ENCODE data around the gene PTPN21.

The PTPN21 gene

DNA sequence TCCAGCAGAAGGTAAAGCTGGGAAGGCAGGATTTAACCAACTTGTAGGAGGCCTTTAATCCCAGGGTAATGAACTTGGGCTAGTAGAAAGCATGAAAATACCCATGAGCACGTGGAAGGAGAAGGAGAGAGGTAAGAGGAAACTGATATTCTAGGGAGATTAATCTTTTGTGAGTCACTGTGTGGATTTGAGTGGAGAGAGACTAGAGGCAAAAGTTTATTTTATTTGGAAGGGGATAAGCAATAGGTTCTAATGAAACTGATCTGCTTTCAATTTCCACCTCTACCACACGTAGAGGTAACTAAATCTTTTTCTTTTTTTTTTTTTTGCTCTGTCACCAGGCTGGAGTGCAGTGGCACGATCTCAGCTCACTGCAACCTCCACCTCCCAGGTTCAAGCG, 52.1 kb downstream of the PTPN21 start:
- no peak for DNase-seq

DNA sequence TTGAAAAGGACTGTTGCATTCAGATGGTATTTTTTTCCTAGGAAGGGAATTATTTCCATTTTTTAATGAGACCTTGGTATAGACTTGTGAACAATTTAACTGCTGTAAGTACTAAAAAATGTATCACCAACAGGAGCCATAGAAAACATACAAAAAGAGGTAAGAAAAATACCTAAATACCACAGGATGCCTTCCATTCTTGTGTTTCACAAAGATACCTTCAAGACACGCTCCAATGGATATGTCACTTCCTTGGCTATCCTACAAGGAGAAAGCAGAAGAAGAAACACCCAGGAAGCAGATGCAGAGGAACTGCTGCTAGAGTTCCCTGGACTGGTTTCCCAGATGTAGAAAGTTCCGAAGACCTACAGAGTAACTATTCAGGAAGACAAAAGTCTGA, 54.2 kb downstream of the PTPN21 start:
- no peak for DNase-seq

DNA sequence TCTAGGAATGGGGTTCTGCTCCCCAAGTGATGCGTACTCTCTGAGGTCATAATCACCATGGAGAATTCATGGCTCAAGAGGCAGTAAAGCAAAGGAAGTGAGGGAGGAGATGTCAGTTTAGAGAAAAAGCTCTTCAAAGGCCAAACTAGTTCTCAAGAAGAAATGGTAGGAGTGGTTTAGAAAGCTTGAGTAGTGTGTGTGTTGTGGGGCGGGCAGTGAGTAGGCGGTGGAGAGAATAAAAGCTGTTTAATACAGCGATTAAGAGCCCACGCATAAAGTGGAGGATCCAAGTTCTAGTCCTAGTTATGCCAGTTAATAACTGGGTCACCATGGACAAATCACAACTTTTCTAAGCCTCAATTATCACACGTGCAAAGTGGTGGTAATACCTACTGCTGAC, 55.6 kb downstream of the PTPN21 start:
- DNase-seq, result no peak

DNA sequence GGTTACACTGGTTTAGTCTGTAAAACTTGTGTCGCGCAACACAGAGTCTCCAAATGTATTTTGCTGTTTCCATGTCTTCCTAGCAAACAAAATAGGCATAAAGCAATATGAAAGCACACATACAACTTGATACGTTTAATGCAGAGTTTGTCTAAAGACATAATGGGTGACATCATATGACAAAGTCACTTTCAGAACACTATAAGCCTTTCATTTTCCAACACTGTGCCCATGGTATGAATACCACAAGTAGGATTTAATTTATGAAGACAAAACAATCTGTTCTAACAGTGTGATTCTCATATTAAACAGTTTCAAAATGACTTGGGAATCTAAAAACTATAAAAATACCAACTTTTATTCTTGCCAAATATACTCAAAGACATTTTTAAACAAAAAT, 58.4 kb downstream of the PTPN21 start:
- no peak for DNase-seq

DNA sequence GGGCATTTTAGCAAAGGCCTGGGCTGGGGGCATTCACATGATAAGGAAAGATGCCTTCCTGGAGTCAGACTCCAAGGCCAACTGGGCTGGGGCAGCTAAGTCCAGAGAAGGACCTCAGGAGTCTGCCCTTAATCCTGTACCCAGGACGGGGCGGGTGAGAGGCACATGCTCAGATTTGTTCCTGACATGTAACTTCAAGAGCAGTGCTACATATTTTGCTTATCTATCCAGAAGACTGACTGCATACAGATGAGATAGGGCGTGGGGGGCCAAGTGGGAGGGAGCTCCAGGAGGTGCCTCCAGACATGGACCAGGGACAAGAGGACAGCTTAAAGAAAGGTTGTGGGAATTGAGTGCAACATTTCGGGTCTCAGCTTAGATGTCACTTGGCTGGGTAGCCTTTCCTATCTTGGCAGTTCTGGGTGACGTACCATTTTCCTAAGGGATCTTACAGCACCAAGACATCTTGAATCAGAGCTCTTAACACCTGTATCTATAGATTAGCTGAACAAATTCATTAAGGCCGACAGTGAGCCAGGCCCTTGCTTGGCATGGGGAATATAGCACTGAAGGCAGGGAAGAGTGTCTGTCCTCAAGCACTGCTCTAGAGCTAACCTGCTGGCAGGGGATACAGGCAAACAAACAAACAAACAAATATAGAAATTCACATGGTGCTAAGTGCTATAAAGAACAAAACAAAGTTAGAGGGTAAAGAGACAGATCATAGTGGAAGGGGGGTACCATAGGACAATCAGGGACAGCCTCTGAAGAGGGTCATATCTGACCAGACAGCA, 61.2 kb downstream of the PTPN21 start:
- DNase-seq, result no peak

DNA sequence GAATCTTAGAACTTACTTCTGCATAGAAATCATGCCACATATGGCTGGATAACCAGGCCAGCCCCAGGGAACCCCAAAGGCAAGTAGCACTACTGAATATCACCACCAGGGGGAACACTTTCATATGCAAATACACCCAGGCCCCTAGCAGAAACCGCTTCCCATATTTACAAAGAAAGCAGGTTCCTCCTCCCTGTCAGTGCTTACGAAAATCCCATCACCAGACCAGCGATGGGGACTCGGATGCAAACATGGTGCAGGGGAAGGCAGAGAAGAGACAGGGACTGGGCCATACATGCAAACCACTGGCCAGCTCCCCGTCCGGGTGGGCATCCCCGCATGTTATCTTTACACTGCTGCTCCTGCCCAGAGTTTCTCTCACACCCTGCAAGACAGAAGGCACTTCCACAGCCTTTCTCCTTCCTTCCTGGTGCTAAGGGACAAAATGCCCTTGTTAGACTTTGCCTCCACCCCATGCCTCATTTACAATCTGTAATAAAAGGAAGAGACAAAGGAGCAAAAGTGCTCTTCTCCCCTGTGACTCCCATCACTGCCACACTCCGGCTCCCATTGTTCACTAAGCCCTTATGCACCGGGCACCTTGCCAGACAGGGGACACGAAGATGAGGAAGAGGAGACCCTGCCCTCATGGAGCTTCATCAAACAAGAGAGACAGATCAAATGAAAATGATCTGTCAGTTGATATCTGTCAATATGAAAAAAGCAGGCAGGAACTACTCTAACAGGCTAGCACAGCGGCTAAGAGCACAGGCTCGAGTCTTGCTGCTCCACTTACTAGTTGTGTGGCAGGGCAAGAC, 62.3 kb downstream of the PTPN21 start:
- peak; percentile 63 for DNase-seq

DNA sequence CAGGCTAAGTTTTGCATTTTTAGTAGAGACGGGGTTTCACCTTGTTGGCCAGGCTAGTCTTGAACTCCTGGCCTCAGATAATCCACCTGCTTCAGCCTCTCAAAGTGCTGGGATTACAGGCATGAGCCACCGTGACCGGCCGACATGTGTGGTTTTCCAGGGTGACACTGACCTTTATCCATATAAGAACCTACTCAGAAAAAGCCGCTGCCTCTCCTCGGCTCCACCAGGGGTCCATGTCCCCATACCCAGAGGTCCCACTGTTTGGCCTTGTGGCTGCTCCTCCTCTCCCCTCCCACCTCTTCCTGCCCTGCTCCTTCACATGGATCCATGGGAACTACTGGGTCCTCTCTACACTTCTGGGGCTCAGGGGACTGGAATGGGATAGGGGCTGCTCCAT, 64.6 kb downstream of the PTPN21 start:
- DNase-seq, result no peak

DNA sequence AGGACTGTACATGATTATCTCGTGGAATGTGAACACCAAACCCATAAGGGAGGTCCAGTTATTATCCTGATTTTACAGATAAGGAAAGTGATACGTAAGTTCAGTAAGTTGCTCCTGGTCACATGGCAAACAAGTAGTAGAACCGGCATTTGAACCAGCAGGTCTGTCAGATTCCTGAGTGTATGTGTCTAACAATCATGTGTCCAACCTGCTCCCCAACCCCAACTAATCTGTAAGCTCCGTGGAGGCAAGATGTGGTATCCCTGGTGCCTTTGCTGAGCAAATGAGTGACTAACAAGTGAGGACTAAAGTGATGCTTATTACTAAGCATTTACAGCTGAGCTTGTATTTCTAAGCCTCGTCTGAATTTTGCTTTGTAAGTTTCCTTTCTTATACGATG, 65.9 kb downstream of the PTPN21 start:
- DNase-seq, result no peak

DNA sequence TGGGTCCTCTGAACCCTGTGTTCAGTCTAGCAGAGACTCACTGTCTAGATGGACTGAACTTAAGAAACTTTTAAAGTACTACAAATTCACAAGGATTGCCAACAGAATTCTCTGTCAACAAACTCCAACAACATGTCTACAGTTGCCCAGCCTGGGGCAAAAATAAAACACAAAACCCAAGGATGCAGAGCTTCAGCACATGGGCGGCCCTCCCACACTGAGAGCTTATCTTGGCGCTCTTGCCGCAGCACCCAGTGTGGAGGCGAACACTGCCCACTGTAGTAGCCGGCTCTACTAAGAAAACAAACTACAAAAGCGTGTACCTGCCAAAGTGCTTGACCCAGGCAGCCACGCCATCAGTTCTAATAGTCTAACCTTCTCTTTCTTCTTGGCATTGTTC, 66.7 kb downstream of the PTPN21 start:
- no peak for DNase-seq

DNA sequence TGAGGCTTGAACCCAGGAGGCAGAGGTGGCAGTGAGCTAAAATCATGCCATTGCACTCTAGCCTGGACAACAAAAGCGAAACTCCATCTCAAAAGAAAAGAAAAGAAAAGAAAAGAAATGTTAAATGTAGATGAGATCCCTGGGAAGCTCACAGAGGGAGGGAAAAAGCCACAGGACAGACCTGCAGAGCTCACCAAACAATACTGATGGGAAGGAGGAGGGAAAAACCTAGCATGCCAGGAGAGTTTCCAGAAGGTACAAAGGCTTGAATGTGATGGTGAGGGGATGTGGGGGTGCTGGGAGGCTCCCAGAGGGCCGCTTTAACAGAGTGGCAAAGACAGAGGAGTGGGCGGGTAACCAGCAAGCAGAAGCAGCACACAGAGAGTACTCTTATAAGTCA, 72.3 kb downstream of the PTPN21 start:
- DNase-seq, result no peak

DNA sequence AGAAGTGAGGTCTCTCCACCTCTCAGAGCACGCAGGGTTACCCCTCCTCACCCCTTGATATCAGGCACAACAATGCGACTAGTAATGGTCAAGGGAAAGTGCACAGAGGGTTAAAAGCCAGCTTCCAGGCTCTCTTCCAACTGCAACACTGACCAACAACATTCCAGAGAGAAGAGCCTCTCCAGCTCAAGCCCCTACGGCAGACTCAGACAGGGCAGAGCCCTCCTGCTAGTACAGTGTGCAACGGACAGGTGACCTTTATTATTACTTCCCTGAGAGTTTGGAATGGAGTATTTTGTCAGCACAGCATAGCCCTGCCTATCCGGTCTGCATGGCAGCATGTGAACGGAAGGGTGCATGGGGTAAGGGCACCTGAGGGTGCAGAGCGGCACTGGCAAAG, 73.0 kb downstream of the PTPN21 start:
- no peak for DNase-seq

DNA sequence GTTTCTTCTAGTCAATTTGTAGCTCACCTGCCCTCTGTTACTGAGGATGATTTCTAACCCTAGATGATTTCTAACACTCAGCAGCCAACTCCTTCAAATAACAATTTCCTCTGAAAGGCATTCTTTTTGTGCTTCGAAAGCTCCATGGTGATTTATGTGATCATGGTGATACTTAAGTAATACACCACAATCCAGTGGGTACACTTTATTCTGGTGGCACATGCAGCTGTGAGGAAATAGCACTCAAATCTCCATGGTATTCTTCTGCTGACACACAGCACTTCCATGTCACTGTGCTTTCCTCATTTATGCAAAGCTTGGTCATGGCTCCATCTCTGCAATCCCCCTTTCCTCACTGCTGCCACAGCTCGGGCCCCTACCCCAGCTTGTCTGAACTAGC, 73.7 kb downstream of the PTPN21 start:
- no peak for DNase-seq

DNA sequence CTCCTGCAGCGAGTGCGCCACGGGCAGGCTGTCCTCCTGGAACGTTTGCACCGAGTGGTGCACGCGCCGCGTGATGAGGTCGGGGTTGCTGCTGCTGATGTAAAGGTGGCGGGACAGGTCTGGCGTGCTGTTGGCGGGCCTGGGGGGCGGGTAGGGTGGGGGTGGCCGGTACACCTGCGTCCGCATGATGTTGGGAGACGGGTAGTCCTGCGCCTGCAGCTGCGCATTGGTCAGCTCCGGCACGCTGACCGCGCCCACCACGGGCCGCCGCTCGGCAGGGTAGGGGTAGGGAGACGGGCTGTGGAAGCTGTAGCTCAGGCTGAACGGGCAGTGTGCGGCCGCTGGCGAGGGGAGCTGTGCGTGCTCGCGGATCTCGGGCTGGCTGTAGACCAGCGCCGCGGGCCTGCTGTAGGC, 75.2 kb downstream of the PTPN21 start:
- no peak for DNase-seq

DNA sequence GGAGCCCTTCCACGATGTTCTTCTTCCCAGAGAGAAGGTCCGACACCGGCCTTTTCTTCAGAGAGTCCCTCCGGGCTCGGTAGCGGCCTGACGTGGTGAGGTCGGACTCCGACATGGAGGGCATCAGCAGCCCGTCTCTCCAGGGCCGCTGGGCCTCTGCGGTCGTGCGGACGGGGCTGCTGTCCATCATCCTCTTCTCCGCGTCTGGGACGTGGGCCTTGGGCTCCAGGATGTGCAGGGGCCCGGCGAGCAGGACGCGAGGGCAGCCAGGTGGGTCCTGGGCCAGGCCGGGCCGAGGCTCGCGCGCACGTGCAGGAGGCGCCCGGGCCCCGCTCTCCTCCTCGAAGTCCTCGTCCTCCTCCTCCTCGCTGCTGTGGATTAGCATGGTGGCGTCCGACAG, 75.9 kb downstream of the PTPN21 start:
- DNase-seq, result no peak

DNA sequence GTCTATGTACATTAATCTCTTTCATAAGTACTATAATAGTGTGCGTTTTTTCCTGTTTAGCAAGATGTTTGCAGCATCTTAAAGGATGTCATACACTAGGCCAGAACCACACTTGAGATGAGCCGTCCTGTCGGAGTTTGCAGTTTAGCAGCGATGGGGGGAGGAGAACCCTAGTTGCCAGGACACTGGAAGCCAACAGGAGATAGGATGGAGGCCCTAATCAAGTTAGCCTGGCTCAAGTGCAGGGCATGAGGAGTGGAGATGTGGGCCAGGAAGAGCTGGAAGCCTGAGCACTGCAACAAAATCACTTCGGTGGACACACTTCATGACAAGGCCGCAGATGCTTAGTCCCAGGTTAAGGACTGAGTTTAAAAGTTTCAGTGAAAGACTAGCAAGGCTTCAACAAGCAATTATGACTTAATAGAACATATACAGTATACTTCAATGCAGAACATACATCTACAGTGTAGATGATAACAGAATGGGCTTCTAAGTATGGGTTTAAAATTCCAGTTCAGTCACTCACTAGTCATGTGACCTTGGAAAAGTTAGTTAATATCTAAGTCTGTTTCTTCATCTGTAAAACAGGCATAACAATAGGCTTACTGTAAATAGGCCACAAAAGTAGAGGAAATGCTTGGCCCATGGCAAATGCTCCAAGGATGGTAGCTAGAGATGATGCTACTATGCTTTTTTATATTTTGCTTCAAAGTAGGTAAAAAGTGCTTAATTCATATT, 77.1 kb downstream of the PTPN21 start:
- no peak for DNase-seq

DNA sequence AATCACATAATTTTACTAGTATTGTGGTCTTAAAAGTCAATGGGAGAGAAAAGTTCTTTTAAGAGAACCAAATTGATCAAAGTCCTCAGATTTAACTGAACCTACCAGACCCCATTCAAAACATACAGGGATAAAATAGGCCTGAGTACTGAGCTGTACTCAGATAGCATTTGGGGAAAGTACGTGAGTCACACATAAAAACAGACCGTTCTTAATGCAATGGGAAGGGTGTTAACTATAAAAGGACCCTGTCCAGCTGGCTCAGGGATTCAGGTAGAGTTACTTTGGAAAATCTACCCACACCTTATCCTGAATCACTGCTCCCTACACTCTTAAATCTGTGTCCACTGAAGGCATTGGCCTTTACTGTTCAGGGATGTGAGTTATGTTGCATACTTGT, 78.0 kb downstream of the PTPN21 start:
- DNase-seq, result no peak

DNA sequence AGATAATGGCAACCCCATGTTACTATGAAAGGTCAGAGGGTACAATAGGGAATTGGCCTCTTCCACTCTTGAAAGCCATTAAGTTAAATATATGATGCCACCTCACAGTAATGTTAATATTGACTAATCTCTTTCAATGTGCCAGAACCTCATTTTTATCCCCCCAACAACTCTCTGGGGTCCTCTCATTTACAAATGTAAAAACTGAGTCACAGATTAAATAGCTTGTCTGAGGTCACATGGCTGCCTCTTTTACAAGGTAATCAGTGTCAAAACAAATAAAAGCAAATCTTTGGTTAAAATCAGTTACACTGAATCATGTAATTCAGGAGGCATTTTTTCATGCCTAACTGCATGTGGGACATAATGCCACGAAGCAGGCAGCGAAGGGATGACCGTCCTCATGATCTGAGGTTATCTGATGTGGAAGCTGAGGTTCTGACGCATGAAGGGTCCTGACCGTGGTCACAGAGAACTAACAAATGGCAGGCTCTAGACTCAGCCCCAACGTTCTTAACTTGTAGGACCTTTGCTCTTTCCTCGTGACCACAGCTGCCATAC, 78.5 kb downstream of the PTPN21 start:
- no peak for DNase-seq

DNA sequence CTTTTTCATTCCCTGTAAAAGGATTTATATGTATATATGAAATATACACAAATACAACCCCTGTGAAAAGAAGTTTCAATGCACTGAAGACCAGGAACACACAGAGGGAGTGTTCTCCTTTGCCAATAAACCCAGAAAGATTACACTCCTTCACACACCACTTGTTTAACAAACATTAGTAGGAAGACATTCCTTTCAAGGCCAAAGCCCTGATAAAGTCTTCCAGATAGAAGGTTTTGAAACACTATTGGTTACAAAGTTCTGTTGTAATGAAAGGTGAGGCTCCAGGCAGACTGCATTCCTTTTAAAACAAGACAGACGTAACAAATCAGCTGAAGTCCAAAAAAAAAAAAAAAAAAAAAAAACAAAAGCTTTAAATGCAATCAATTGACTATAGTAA, 81.0 kb downstream of the PTPN21 start:
- no peak for DNase-seq

DNA sequence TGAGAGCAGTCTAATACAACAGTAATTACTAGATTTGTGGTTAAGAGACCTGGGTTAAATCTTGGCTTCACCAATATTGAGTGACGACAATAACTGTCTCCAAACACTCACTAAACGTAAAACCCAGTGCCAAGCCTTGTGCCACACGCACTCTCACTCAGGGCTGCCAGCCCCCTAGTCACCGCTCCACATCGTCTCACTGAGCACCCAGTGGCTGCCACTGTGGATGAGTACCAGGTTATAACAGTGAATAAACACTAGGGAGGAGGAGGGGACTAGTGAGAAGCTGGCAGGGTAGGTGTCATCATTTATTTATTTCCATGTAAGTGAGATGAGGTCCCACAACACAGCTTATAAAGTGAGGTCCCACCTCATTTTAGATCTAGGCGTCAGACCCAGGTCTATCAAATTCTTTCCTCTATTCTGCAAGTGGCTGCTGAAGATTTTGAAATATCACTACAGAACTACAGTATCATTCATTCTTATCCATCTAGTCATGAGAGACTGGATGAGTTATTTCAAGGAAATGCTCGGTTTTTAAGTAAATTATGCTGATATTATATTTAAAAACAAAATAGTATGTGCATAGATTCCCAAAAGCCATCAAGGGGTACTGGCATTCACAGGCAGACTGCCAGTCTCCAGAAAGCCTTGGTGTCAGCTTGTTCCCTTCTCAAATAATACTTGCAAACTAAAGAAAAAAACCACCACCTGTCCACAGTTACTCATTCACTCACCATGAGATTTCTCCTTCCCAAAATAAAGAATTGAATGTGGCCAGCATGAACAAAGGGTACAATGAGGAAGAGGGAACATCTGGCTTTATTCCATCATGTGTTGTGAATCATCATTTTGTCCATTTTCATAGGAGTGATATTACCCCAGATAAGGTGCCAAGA, 84.0 kb downstream of the PTPN21 start:
- no peak for DNase-seq

DNA sequence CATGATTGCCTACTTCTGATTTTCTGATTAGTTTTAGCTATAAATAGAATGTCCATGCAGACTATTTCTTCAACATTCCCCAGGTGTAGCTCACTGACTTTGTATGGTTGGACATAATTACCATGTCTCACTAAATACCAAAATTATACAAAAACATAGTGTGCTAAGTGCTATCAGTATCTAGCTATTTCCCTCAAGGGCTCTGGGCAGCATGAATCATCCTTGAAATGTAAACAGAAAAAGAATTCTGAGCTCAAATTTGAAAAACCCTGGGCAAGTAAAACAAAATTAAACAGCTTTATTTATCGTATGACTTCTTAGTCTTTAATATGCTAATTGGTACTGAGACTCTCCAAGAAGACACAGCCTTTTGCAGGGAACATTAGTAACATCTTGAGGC, 86.4 kb downstream of the PTPN21 start:
- DNase-seq, result no peak

DNA sequence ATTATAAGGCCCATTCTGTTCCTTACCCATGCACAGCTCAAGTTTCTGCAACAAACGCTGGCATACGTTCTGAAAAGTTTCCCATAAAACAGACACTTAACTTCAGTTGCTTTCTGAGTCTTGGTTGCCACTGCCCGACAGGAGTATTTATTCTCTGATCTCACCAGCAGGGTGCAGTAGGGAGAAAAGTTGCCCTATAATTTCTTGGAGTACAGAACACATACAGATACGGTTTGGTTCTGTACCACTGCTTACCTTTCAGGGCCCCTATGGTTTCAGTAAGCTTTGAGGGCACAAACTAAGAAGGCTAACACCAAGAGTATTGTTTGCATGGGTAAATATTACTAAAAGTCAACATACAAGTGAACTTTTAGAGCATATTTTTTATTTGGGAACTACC, 91.5 kb downstream of the PTPN21 start:
- no peak for DNase-seq

DNA sequence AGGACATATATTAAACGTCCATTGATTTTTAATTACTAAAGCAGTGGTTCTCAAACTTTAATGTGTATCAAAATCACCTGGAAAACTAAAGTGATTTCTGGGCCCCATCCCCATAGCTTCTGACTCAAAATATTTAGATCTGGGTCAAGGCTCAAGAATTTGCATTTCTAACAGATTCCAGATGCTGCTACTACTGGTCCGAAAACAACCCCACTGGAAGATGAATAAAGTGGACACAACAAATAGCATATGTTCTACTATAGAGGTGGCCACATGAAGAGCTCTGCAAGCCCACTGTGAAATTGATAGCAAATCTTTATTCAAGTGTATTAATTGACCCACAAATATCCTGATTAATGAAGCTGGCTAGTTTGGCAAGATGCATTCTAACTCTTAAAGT, 99.9 kb downstream of the PTPN21 start:
- no peak for DNase-seq
